HG02943 (cell line): ENCODE data around the gene GNB3.

Experiments used
- ATAC-seq: cut with Tn5 transposase; IDR thresholded peaks from one replicate; pipeline ENCODE4 v1.9.1; 2021; ENCODE audit warnings: mild to moderate bottlenecking, low read depth, moderate library complexity; ENCODE audit not compliant: unreplicated experiment

GNB3 gene

DNA sequence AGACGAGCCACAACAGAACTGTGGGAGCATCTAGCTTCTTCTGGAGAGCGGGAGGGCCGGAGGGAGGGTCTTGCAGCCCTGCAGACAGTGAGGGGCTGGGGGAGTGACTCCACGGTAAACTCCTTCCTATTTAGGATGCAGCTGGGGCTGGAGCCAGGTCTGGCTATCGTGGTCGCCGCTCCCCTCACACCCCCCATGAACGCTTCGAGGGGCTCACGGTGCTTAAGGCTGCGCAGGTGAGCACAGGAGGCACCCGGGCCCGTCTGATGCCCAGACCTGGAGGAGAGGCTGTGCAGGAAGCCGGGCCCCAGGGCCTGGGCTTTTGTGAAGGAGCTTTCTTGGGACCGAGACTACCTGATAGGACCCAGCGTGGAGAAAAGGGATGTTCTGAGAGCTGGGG lies 3.9 kb upstream of the GNB3 start:
- no peak for ATAC-seq

DNA sequence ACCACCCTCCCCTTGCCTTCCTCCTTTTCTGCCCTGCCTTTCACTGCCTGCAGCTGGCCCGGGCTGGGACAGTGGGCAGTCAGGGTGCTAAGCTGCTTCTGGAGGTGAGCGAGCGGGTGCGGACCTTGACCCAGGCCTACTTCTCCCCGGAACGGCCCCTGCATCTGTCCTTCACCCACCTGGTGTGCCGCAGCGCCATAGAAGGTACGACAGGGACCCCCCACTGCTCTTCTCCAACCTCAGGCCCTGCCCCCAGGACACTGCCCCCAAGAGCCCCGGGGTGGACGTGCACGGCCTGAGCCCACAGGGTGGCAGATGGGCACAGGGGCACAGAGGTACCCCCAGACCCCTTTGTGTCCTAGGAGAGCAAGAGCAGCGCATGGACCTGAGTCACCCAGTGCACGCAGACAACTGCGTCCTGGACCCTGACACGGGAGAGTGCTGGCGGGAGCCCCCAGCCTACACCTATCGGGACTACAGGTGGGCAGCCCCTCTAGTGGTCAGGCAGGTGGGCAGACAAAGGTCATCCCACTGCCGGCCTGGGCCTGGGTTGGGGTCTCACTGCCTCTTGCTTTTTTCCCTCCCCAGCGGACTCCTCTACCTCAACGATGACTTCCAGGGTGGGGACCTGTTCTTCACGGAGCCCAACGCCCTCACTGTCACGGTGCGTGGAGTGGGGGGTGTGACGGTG lies 3.2 kb upstream of the GNB3 start:
- ATAC-seq: no peak

DNA sequence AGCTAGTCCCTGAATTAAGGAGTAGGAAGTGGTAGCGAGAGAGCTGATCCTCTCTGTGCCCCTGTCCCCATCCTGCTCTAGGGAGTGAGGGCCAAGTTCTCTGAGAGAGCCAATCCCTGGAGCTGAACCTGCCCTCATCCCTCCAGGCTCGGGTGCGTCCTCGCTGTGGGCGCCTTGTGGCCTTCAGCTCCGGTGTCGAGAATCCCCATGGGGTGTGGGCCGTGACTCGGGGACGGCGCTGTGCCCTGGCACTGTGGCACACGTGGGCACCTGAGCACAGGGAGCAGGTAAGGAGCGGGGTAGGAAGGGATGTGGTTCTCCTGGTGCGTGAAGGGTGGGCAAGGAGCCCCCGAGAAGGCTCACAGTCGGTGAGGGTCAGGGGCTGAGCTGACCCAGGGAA lies 1.9 kb upstream of the GNB3 start:
- ATAC-seq: no peak

DNA sequence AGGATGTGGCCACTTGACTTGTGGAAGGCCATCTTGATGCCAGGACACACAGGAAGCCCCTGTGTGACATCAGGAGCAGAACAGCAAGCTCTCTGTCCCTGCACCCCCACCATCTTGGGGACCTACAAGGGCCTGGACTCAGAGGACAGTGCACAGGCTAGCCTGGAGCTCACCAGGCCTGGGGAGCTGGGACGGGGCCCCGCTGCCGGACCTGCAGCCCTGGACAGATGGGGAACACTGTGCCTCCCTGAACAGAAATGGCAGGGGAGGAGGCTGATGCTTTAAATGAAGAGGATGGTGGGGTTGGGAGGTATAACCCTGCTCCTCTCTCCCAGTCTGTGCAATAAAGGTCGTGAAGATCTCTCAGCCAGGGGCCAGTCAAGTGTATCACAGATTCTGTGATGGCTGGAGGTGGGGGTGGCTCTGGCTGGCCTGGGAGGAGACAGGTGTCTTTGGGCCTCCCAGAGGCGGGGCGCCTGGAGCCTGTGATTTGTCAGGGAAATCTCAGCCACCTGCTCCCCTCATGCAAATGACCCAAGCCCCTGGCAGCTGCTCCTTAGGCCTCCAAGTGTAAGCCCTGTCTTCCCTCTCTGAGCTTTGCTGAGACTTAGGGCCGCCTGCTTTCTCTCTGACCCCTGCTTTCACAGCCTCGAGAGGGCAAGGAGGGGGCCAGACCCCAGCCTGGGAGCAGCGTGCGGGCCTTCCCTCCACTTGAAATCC lies 1.1 kb upstream of the GNB3 start:
- peak; percentile 68 for ATAC-seq

DNA sequence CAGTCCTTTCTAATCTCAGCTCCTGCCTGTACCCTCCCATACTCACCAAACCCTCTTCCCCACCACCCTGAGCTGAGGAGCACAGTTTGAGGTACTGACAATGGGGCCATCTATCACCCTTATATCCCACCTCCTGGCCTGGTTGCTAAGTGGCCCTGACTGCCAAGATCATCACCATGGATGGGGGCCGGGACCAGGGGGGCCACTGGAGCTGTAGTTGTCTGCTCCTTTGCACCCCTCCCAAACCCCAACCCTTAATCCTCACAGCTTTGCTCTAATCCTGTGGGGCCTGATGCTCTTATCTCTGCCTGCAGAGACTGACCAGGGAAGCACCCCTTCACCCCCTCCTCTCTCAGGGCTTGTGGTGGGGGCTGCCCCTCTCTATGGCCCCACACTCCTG lies 395 bp upstream of the GNB3 start:
- no peak for ATAC-seq

DNA sequence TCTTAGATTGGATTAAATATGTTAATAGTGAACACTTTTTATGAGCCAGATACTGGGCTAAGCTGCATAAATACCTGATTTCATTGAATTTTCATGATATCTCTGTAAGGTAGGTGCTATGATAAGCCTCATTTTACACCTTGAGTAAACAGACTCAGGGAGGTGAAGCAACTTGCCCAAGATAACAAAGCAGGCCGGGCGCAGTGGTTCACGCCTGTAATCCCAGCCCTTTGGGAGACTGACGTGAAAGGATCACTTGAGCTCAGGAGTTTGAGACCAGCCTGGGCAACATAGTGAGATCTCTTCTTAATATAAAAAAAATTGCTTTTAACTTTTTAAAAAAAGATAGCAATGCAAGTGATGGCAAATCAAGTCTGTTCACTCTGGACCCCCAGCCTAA lies 1.4 kb downstream of the GNB3 start:
- ATAC-seq: no peak

DNA sequence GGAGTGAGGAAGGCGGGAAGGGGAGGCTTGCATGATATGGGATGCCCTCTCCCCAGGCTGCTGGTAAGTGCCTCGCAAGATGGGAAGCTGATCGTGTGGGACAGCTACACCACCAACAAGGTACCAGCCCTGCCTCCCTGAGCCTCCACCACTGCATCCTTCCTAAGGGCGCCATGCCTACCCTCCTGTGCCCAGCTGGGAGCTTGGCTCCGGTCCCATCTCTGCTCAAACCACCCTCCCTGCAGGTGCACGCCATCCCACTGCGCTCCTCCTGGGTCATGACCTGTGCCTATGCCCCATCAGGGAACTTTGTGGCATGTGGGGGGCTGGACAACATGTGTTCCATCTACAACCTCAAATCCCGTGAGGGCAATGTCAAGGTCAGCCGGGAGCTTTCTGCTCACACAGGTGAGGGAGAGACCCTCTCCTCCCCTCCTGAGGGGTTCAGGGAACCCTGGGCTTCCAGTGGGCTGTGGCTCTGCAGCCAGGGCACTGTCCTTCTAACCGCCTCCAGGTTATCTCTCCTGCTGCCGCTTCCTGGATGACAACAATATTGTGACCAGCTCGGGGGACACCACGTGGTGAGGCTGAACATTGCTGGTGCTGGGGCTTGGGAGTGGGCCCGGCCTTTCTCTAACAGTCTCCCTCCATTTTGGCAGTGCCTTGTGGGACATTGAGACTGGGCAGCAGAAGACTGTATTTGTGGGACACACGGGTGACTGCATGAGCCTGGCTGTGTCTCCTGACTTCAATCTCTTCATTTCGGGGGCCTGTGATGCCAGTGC lies 2.6 kb downstream of the GNB3 start:
- ATAC-seq: no peak

DNA sequence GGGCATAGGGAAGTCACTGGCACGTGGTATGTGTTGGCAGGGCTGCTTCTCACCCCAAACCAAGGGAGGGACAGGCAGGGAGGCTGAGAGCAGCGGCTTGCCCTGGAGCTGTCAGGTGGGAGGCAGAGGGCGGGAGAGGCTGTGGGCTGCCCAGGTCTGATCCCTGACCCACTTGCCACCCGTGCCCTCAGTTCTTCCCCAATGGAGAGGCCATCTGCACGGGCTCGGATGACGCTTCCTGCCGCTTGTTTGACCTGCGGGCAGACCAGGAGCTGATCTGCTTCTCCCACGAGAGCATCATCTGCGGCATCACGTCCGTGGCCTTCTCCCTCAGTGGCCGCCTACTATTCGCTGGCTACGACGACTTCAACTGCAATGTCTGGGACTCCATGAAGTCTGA lies 4.7 kb downstream of the GNB3 start:
- no peak for ATAC-seq

DNA sequence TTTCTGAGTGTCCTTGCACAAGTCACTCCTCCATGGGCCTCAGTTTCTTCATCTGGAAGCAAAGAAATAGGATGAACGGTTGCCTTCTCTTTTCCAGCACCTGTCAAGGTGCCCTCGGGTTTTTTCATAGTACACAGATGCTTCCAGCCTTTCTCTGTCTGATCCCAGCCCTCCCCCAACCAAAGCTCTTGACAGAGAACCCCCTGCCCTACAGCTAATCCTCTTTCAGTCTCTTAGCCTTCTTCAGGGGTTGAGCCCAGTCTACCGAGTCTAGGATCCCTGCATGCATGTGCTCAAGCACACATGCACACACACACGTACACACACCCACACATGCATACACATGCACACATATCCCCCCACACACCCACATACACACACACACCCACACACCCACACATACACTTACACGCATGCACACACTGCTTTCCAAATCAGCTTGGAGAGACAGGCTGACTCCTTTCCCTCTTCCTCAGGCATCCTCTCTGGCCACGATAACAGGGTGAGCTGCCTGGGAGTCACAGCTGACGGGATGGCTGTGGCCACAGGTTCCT lies 5.7 kb downstream of the GNB3 start:
- ATAC-seq: no peak

DNA sequence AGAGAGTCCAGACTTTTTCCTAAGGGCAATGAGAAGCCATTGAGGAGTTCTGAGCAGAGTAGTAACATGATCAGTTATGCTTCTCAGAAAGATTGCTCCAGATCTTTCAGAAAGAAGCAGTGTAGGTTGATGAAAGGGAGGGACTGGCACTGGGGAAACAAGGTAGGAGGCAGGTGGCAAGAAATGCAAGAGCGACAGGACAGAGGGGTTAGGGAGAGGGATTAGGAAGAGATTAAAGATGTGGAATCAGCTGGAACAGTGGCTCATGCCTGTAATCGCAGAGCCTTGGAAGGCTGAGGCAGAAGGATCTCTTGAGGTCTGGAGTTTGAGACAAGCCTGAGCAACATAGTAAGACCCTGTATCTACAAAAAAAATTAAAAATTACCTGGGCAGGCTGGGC lies 7.0 kb downstream of the GNB3 start:
- no peak for ATAC-seq

DNA sequence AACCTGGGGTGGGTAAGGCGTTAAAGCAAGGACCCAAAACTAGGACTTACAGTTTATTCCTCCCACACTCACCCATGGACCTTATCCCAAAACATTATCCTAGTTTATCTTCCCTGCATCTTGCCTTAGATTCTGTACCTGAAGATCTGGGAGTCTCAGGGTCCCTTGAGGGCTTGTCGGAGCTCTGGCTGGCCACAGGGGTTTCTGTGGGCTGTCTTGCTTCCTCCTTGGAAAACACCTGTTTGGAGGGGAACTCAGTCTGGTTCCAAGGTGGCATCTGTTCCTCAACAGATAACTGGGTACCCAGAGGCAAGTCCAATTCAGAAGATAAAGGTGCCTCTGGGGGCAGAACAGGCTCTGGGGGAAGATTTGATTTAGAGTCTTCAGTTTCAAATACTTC lies 8.7 kb downstream of the GNB3 start:
- ATAC-seq: no peak

DNA sequence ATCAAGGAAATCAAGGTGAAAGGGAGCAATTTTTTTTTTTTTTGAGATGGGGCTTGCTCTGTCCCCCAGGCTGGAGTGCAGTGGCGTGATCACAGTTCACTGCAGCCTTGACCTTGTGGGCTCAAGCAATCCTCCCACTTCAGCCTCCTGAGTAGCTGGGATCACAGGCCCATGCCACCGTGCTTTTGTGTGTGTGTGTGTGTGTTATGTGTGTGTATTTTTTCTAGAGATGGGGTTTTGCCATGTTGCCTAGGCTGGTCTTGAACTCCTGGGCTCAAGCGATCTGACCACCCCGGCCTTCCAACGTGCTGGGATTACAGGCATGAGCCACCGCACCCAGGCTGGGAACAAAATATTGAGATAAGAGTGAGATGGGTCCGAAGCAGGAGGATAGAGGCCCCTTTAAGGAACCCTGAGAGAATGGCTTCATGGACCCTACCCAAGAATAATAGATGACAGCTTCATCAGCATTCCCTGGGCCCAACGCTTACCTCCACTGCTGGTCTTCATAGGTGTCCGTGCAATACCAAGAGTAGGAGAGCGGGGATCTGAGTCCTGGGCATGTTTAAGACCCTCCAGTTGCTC lies 9.3 kb downstream of the GNB3 start:
- no peak for ATAC-seq

DNA sequence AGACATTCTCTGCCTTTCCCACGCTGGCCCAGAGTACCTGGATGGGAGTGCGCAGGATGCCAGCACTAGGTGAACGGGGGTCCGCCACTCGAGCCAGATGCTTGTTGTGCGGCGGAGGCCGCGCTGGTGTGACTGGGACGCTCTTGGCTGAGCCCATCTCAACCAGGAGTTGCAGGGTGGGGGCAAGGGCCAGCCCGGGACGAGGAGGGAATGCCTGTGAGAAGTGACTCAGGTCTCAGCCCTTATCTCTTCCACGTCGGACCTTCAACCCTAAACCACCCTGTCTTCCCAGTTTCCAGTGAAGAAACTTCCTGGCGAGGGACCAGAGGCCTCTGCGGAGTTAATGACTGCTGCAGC lies 10.0 kb downstream of the GNB3 start:
- no peak for ATAC-seq

DNA sequence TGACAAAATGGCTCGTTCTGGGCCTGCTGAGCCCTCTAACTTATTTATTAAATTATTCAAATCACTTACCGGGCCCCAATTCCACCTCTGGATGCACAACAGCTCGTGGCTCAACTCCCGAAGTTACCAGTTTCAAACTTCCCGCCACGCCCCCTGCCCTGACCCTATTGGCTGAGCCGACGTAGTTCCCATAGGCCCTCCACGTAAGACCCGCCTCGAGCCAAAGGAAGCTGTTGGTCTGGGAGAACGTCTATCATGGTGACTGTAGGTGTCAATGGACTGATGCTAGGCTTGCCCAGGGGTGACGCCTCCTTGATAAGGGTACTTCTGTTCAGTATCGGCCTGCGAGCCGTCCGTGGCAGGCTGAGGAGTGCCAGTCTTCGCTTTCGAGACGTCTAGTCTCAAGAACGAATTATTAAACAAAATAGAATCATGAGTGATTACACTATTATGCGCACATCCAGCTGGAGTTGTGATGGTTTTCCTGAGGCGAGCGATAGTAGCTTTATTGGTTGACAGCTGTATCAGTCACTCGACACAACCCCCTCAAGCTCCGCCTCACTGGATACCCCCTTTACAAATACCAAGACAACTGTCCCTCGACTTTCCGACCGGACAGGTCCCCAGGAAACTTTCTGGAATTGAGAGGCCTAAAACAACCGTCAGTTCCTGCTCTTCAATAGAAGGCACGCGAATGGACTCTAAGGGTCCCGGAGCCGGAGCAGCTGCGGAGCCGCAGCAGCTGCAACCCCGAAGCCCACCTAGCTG lies 10.6 kb downstream of the GNB3 start, which contains the start of gene CDCA3:
TSS of gene CDCA3 (minus strand) at position 134 of the 768 bp plus-strand sequence. CDS start 334 bp downstream, outside the sequence.
- peak; percentile 61 for ATAC-seq

DNA sequence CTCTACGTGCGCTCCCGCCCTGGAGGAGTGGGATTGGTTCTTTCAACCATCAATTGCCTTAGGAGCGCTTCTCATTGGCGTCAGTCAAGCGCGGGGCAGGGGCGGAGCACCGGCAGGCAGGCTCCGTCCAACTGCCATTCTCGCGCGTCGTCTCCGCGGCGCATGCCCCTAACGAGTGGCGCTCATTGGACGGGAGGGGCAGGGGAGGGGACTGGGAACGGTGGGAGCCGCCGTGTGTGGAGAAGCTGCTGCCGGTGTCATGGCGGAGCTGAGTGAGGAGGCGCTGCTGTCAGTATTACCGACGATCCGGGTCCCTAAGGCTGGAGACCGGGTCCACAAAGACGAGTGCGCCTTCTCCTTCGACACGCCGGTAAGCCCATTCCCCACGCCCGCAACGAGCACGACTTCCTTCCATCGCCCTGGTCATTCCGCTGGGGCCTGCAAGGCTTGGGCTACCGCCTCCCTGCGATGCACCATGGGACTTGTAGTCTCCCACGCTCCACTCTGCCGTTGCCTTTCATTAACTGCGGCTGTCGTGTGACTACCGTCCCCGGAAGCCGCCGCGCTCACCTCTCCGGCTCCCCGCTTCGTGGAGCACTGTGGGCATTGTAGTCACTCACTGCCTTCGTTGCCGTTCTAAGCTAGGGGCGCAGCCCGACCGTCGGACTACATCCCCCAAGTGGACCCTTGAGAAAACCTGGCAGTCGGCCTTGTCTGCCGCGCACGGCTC lies 11.4 kb downstream of the GNB3 start, which contains the start of gene USP5:
TSS of gene USP5 (plus strand) at position 230 of the 730 bp plus-strand sequence. CDS start at position 260, 30 bp downstream.
- ATAC-seq: peak; percentile 70

DNA sequence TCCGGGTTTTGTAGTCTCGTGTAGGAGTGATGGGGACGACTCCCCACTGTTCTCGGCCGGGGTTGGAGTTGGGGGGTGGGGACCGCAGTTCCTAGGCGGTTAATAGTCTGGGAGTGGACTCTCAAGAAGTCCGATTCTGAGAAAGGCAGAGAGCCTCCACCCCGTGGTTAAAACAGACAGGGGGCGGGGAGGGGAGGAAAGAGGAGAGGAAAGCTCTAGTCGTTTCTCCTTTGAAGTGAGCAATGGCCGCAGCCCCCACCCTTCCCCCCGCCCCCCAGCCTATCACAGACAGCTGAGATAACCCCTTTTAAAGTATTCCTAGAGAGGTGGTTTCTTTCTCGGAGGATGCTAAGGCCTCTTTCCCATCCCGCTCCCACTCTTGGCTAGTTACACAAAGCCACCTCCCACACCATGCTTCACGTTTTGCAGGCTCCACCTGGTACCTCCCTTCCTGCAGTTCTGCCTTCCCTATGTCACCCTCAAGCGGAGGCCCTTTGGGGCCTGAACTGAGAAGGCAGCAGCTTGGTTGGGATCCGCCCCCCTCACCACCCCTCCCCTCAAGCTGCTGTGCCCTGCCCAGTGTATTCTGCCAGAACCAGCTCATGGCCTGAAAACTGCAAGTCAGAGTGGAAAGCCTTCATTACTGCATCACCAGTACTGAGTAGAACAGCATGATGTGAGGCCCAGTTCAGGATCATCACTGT lies 12.1 kb downstream of the GNB3 start:
- no peak for ATAC-seq

DNA sequence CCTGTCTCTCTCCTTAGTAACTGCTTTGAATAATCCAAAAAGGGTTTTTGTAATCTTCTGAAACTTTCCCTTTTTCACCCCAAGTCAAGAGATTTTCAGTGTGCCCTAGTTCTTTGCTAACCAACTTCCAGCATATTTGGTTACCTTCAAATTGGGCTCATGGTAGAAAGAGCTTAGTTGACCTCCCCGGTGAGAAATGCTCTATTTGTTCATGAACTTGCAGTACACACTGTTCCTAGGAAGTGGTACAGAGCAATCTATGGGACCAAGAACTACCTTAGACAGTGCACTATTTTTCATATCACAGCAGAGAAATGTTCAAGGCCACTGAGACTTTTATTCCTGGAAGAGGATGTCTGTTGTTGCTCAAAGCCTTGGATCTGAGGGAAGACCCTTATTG lies 12.9 kb downstream of the GNB3 start:
- no peak for ATAC-seq

DNA sequence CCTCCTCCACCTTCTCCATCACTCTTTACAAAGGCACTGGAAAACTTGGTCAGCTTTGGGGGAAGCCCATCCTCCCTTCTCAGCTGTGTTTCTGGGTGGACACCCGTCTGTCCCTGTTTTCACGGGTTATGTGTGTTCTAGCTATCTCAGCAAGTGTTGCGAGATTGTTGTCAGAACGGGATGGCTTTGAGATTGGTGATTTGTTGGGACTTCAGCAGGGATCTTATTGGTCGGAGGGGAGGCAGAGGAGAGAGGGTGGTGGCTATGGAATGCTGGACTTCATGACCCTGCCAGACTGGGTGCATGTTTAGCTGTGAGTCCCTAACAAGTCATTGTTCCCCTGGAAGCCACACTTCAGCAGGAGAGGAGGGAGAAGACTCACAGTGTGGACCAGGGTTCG lies 13.3 kb downstream of the GNB3 start:
- ATAC-seq: no peak

DNA sequence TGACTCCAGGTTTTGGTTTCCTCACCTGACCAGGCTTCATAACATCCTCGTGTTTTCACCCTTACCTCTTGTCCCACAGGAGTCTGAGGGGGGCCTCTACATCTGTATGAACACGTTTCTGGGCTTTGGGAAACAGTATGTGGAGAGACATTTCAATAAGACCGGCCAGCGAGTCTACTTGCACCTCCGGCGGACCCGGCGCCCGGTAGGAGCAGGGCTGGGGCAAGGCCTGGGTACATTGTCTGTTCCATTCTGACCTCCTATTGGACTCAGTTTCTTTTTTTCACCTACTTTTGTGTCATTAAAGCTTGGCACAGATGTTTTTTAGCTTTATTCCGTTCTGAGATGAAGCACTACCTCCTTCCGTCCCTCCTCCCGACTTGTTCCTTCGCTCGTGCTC lies 14.6 kb downstream of the GNB3 start:
- ATAC-seq: no peak
